ENCODE data around the gene BCKDK. TPM values are rescaled to one million over a fixed set of nuclear protein-coding genes. Genes with fewer than 3 reads are reported as not detected.

BCKDK gene
- total RNA-seq, 2 donors from 2014 or later = 47.0 to 57.7 TPM

- Histone ChIP-seq H3K27me3 (ENCODE audit: control insufficient read depth, insufficient read depth, low read length, poor library complexity, severe bottlenecking) (no peaks in the 10 kb centered on the region), H3K36me3 (ENCODE audit: control insufficient read depth, insufficient read depth, low read length) (peaks cover 19% of the 10 kb centered on the region), H3K27ac (ENCODE audit: low read depth, low read length) (no peak overlapping the region), H3K4me3 (ENCODE audit: low read length) (no peak overlapping the region), H3K9ac (ENCODE audit: extremely low read depth, low read length, poor library complexity, severe bottlenecking) (no peak overlapping the region), H3K9me3 (ENCODE audit: control insufficient read depth, low read length) (no peaks in the 10 kb centered on the region), H3K4me1 (ENCODE audit: control insufficient read depth, insufficient read depth, low read length) (peaks cover 7% of the 10 kb centered on the region)
- WGBS, 2 experiments (ENCODE audit: insufficient coverage in 1 of 2, insufficient read length in 1 of 2) = 91 to 99% methylated on average over 10 to 14 of the region's 14 CpGs
- Mint-ChIP-seq H3K4me1 (peaks cover 15% of the 10 kb centered on the region), H3K36me3 (ENCODE audit: low read depth) (peaks cover 30% of the 10 kb centered on the region), H3K4me3 (no peak overlapping the region), H3K27me3 (ENCODE audit: insufficient read depth) (no peaks in the 10 kb centered on the region), H3K9me3 (no peaks in the 10 kb centered on the region), H3K27ac (no peak overlapping the region)
- DNase-seq = no peak
- no peak for TF ChIP-seq CTCF (conservative IDR thresholded peaks at IDR 0.05)
These were observed 20.8 kb downstream of the BCKDK start for GRCh38 chr16:31128711-31129567.

- H3K27ac ChIP-seq (ENCODE audit: low read depth, low read length) = no peak overlapping the region
- H3K9ac ChIP-seq (ENCODE audit: extremely low read depth, low read length, poor library complexity, severe bottlenecking) = no peak overlapping the region
- H3K27ac Mint-ChIP-seq = peak overlapping the region; percentile 66
These were observed 21.6 kb downstream of the BCKDK start for GRCh38 chr16:31129568-31130335.

More at GRCh38 chr16:31129568-31130335, 21.6 kb downstream of the BCKDK start:
- Histone ChIP-seq H3K27me3 (ENCODE audit: control insufficient read depth, insufficient read depth, low read length, poor library complexity, severe bottlenecking) (no peaks in the 10 kb centered on the region), H3K36me3 (ENCODE audit: control insufficient read depth, insufficient read depth, low read length) (peaks cover 19% of the 10 kb centered on the region), H3K4me1 (ENCODE audit: control insufficient read depth, insufficient read depth, low read length) (peaks cover 10% of the 10 kb centered on the region), H3K9me3 (ENCODE audit: control insufficient read depth, low read length) (no peaks in the 10 kb centered on the region), H3K4me3 (ENCODE audit: low read length) (no peak overlapping the region)
- Mint-ChIP-seq H3K4me3 (no peak overlapping the region), H3K27me3 (ENCODE audit: insufficient read depth) (no peaks in the 10 kb centered on the region), H3K36me3 (ENCODE audit: low read depth) (peaks cover 26% of the 10 kb centered on the region), H3K4me1 (peaks cover 21% of the 10 kb centered on the region), H3K9me3 (no peaks in the 10 kb centered on the region)
- DNase-seq = no peak
- 92 to 94% methylated on average over 25 to 29 of the region's 29 CpGs for WGBS, 2 experiments (ENCODE audit: insufficient coverage in 1 of 2, insufficient read length in 1 of 2)
- no peak for TF ChIP-seq CTCF (conservative IDR thresholded peaks at IDR 0.05)
